Fibroblast of skin of back (primary cell): ENCODE data around the gene PRUNE2. TPM values are rescaled to one million over a fixed set of nuclear protein-coding genes. Genes with fewer than 3 reads are reported as not detected.
A peak's percentile ranks its signal among the peaks of the same experiment; 100 is the strongest.
"Not testable (repeated sequence)": the region's sequence is repeated elsewhere in the genome, so short reads cannot be mapped to it uniquely, and the experiment has no call there.

Experiments
- DNase-seq: peaks from one replicate; pipeline ENCODE4 v3.0.0-alpha.2; 2013
- polyA plus RNA-seq, 2 experiments: library from polyadenylated mRNA; unstranded; fragments of 120-200 nt; gene quantifications; one replicate each; pipeline ENCODE4 v1.2.1, GENCODE V29; 2013; ENCODE audit not compliant: insufficient read length in 2 of 2

The PRUNE2 gene
- polyA plus RNA-seq (2013, experiment 1 of 2; ENCODE audit: insufficient read length), result 18.7 TPM
- 36.5 TPM for polyA plus RNA-seq (2013, experiment 2 of 2; ENCODE audit: insufficient read length)

GRCh38 chr9:76905791-76906646 is at the start of gene PRUNE2:
Gene PRUNE2 (minus strand): TSS chr9:76906114. CDS start chr9:76905963, 151 bp downstream.
- DNase-seq, result peak; percentile 90

GRCh38 chr9:76955406-76955805 is 49.5 kb upstream of the PRUNE2 start:
- not testable (repeated sequence) for DNase-seq

- DNase-seq, result no peak
Measured at GRCh38 chr9:76949865-76950264, 44.0 kb upstream of the PRUNE2 start.

GRCh38 chr9:76944011-76944410 is 38.1 kb upstream of the PRUNE2 start:
- DNase-seq, result no peak

- DNase-seq, result no peak
Measured at GRCh38 chr9:76943054-76943453, 37.1 kb upstream of the PRUNE2 start.

GRCh38 chr9:76932757-76933156 is 26.8 kb upstream of the PRUNE2 start:
- peak; percentile 66 for DNase-seq

GRCh38 chr9:76932265-76932664 is 26.4 kb upstream of the PRUNE2 start:
- DNase-seq, result no peak

GRCh38 chr9:76927540-76928240 is 21.8 kb upstream of the PRUNE2 start:
- DNase-seq, result peak; percentile 77

GRCh38 chr9:76926846-76927245 is 20.9 kb upstream of the PRUNE2 start:
- DNase-seq, result no peak

- DNase-seq, result peak; percentile 99
Measured at GRCh38 chr9:76926324-76926741, 20.4 kb upstream of the PRUNE2 start.

- DNase-seq, result peak; percentile 43
Measured at GRCh38 chr9:76921165-76921564, 15.3 kb upstream of the PRUNE2 start.

GRCh38 chr9:76917299-76917698 is 11.4 kb upstream of the PRUNE2 start:
- no peak for DNase-seq

GRCh38 chr9:76916231-76916630 is 10.3 kb upstream of the PRUNE2 start:
- no peak for DNase-seq

GRCh38 chr9:76913467-76913866 is 7.6 kb upstream of the PRUNE2 start:
- no peak for DNase-seq

- peak; percentile 81 for DNase-seq
Measured at GRCh38 chr9:76912636-76913275, 6.8 kb upstream of the PRUNE2 start.

- no peak for DNase-seq
Measured at GRCh38 chr9:76911971-76912370, 6.1 kb upstream of the PRUNE2 start.

GRCh38 chr9:76910861-76911260 is 4.9 kb upstream of the PRUNE2 start:
- DNase-seq, result no peak

GRCh38 chr9:76906647-76906975 is 697 bp upstream of the PRUNE2 start:
- no peak for DNase-seq

GRCh38 chr9:76904661-76905457 is 1.1 kb downstream of the PRUNE2 start:
- no peak for DNase-seq

- DNase-seq, result no peak
Measured at GRCh38 chr9:76902395-76902794, 3.5 kb downstream of the PRUNE2 start.

- DNase-seq, result no peak
Measured at GRCh38 chr9:76901801-76902200, 4.1 kb downstream of the PRUNE2 start.

- DNase-seq, result no peak
Measured at GRCh38 chr9:76900884-76901440, 5.0 kb downstream of the PRUNE2 start.
